ENCODE measurements around the gene FASTK.

The FASTK gene

DNA sequence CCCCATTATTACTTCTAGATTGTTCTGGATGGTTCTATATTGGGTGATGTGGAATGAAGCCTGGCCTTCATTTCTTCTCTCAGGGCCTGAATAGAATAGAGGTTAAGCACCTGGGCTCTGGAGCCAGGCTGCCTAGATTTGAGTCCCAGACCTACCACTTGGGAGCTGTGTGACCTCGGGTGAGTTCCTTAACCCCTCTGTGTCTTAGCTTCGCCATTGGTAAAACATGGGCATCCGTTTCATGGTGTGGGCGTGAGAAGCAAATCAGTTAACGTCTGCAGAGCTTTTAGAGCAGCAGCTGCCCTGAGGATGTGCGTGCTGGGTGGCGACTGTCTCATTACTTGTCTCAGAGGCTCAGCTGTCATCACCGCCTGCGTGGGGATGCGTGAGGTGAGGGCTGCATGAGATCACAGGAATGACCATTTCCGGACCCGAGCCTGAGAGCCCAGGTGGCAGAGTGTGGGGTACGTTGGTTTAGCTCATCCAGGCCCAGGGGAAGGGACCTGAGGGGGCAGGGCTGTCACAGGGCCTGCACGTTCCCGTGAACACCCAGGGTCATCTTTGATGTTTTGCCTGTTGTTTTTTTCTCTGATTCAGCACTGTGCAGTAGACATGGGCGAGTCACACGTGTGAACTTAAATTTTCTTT, 15.3 kb upstream of the FASTK start:
- DNase-seq (ENCODE audit: low spot score), result no peak

DNA sequence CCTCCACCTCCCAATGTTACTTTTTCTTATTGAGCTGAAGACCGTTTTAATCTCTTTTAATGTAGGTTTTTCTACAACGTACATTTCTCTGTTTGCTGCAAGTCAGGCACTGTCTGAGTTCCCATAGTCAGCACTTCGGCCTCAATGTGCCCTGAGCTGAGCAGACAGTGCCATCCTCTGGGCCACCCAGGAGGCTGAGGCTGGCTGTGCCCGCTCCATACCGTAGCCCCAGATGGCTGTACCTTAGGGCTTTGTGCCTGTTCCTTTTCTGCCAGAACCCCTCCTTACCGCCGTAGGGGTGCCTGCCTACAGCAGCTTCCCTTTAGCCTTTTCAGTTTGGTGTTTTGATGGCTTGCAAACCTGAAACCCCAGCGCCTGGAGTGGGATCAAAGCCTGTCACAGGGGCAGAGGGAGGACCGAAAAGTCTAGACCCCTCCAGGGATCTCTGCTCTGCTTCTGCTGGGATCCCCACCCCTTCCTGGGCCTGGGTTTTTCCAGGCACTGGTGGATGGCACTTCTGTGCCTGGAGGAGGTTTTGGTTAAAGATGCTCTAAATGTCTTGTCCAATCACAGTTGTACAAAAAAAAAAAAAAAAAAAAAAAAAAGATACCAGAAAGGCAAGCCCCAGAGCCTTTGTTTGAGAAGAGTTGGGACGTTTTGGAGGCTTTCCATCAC, 14.7 kb upstream of the FASTK start:
- no peak for DNase-seq (ENCODE audit: low spot score)

DNA sequence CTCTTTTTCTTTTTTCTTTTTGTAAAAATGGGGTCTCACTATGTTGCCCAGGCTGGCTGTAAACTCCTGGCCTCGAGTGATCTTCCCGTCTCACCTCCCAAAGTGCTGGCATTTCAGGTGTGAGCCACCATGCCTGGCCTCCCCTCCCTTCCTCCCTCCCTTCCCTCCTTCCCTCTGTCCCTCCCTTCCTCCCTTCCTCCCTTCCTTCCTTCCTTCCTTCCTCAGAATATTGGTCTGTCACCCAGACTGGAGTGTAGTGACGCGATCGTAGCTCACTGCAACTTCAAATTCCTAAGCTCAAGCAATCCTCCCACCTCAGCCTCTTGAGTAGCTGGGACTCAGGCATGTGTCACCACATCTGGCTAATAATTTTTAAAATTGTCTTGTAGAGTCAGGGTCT, 14.1 kb upstream of the FASTK start:
- DNase-seq (ENCODE audit: low spot score), result no peak

DNA sequence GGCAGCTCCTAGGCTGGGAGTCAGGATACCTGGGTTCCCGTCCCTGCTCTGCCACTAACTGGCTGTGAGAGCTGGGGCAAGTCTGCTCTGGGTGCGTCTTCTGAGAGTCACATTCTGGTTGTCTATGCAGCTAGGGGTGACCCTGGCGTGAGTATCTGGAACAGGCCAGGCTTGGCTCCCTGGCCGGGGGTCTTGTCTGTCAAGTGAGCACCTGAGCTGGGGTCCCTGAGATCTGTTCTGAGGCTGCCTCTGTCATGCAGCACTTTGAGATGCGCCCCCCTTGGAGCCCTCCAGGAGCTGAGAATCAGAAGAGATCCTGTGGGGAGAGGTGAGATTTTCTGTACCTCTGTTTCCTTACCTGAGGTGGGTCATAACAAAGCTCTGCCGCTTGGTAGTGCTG, 13.1 kb upstream of the FASTK start:
- no peak for DNase-seq (ENCODE audit: low spot score)

DNA sequence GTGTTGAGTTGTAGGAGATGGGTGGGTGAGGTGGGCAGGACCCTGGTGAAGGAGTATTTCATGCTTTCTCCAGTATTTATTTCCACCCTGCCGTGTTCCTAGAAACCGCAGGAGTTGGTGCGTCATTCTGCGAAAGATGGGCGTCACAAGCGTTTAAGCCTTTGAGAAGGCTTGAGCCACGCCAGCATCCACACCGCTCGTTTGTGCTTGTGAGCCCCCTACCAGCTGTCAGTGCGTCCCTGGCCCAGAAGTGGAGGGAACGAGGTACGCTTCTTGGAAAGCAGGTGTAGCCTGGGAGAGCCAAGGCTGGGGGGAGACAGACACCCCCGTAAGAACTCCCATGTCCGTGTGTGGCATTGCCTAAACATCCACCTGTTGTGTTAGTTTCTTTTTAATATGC, 11.4 kb upstream of the FASTK start:
- DNase-seq (ENCODE audit: low spot score), result no peak

DNA sequence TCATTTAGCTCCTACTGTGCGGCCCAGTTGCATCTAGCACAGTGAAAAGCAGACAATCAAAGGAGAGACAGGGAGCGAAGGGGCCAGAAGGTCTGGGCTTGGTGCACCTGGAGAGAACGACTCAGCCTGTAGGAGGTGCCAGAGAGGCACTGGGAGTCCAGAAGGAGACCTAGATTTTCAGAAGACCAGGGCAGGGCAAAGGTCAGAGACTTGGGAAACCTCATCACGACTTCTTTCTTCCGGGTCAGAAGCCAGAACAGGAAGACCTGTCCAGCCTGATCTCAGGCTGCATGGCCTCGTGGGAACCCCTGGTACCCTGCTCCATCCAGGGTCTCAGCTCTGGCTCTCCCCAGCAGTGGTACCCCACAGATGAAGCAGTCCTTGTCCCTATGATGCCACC, 10.8 kb upstream of the FASTK start:
- peak; percentile 70 for DNase-seq (ENCODE audit: low spot score)

DNA sequence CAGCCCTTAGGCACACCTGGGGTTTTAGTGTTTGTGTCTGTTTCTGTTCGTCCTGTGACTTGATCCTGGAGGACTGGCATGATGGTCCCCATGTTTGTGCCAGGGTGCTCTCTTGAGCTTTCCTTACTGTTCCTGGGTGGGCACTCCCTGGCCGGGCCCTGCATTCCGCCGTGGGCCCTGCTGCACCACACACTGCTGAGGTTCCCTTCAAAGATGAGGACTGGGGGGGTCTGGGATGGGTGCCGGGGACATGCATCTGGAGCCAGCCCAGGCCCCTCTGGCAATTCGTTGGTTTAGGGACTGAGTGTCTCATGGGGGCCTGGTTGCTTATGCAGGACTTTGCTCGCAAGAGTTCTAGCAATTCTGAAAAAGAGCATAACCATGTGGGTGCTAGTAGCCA, 10.4 kb upstream of the FASTK start:
- DNase-seq (ENCODE audit: low spot score), result no peak

DNA sequence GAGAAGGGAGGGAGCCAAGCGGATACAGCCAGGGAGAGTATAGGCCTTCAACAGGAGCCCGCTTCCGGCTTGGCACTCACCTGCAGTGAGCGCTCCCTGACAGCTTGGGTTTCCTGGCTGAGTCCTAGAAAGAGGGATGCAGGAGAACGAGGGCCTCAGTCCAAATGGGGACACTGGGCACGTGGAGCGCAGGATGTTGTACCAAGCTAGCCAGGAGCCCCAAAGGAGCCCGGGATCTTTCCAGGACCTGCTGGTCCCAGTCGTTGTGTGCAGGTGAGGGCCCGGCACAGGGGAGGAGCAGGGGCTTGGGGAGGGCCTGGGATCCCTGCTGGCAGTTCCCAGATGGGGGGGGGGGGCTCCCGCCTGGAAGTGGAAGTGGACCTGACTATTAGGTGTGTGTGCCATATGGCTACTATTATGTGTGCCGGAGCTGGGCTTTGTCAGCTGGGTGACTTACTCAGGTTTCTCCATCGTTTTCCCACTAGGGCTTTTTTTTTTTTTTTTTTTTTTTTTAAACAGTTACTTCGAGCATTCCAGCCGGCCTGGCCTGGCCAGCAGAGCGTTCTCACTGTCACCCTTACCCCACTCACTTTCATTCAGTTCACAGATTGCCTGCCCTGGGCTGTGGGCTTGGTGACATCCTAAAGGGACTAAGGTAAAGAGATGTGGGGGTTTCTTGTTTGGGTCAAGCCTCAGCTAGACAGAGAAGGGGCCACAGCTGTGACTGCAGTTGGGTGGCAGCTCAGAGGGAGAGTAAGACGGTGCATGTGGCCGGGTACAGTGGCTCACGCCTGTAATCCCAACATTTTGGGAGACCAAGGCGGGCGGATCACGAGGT, 9.5 kb upstream of the FASTK start:
- no peak for DNase-seq (ENCODE audit: low spot score)

DNA sequence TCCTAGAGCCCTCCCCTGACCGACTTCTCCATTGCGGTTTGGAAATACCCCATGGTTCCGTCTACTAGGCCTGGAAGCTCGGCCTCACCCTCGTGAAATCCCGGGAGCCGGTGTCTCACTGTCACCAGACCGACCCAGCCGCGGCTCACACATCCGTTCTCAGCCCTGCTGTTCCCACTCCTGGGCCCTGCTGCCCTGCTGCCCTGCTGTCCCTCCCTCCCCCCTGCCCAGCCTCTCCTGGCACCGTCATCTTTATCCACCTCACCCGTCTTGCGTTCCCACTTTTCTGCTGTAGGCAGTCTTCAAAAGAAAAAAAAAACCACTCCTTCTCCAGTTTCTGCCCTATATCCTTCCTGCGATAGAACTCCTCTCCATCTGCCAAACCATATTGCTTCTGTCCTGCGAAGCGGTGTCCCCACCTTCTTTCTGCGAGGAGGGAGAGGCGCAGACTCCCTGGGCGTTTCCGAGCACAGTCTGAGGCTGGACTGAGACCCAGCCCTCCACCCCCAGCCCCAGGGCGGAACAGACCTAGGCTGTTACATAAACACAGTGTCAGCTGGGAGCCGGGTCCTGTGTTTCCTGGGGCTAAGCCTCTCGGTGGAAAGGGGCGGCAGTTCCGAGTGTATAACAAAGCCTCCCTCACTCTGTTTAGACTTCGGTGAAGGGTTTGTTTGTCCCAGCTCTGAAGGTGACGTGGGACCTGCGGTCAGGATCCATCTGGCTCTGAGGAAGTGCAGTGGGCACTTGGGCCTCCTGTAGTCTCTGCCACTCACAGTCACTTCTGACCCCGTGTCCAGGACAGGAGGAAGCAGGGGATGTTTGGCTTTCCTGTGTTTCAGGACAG, 8.5 kb upstream of the FASTK start:
- no peak for DNase-seq (ENCODE audit: low spot score)

DNA sequence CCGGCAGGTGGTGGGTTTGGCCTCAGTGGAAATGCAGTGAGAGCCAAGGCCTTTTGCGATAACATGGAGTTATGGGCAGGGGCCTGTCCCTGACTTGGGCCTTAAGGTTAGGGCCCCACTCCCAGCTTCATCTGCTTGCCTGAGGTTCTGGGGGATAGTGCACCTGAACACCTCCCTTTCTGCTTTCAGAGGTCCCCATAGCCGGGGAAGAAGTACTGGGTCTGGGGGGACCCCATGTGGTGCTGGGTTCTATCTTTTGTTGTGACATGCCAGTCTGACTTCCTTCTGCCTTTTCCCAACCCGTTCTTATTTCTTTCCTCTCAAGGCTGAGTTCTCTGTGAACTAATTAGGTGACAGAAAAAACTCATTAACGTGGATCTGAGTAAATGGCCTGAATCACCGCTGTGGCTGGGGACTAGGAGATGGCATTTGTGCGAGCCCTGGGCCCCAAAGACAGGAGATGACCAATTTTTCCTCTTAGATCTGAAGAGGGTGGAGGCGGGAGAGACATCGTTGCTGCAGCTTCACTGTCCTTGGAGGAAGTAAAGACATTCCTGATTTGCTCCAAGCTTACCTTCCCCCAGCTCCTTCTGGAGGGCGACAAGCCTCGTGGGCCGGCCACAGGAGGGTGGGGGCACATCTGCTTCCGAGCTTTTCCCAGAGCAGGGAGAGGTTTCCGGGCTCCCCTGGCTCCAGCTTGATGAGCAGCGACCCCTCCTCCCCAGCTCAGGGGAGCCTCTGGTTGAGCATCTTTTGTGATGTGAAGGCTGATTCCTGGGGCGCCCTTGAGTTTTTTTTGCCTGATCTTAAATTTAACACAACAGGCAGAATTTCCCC, 7.6 kb upstream of the FASTK start:
- no peak for DNase-seq (ENCODE audit: low spot score)

DNA sequence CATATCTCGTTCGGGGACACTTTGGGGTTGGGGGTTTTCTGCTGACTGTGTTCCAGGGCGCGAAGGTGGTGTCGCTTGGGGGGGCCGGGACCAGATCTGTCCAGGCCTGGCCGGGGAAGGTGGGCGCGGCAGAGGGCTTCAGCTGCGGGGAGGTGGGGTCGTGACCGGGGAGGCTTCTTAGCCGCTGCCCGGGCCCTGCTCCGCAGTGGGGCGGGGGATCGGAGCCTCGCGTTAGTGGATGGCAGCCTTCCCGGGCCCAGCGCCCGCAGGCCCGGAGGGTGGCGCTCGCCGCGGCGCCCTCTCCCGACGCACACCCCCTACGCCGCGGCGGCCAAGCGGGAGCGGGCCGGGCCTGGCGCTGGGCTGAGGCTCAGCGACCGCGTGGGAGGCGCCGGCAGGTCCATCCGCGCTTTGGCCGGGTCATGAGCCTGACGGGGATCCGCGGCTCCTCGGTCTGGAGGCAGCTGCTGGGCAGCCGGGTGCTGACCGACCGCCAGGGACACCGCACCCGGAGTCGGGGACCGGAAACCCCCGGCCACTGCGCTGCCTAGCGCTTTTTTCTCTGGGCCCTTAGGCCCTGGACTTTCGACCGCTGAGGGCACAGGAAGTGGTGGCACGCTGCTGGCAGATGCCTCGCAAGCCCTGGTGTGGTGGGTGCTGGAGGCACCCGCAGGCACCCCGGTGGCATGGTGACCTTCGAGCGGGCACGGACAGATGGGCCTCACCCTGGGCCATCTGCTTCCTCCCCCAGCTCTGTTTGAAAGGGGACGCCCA, 6.8 kb upstream of the FASTK start:
- peak; percentile 69 for DNase-seq (ENCODE audit: low spot score)

DNA sequence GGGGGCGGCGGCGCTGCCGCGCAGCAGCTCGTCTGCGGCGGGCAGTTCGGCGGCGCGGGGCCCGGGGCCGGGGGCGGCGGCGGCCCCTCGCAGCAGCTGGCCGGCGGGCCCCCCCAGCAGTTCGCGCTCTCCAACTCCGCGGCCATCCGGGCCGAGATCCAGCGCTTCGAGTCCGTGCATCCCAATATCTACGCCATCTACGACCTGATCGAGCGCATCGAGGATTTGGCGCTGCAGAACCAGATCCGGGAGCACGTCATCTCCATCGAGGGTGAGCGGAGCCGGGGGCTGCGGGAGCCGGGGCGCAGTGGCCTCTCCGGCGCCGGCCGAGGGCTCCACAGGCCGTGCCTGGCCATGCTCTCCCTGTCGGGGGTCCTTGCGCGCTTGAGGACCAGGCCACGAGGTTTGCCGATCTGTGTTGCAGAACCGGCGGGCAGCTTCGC, 6.2 kb upstream of the FASTK start:
- no peak for DNase-seq (ENCODE audit: low spot score)

DNA sequence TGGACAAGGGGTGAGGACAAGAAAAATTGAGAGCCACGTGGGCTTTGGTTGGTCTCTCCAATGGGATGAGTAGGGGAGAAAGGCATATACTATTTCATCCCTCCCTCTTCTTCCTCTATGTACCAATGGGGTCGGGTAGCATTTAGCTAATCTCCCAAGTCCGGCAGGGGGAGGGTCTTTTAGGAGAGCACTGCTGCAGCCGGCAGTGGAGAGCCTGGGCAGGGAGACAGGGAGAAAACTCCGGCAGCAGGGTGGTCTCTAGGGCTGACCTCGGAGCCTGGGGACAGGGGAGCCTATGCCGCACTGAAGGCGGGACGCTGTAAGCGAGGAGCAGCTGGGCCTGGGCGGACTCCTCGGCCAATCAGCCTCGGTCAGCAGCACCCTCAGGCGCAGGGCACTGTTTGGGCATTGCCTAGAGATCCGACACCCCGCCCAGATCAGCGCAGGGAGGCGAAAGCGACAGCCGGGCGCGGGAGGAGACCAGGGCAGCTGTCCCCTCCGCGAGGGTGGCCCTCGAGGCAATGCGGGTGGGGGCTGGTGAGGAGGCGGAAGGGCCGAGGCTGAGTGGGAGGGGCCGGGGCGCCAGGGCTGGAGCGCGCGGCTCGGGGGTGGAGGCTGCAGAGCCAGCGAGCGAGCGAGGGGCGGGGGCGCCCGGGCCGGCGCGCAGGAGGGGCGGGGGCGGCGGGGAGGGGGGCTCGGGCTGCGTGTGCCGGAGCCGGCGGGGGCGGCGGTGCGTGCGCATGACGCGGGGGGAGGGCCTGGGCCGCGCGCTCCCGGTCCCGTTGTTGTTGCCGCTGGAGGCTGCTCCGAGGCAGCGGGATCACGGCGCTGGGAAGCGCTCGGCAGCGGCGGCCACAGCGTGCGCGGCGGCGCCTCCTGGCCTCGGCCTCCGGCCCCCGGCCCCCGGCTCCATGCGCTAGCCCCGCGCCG, 5.3 kb upstream of the FASTK start, which contains the start of gene AGAP3:
Gene AGAP3 (plus strand): TSS at position 785 of the 930 bp plus-strand sequence. CDS start 267 bp downstream, outside the sequence.
- peak; percentile 96 for DNase-seq (ENCODE audit: low spot score)

DNA sequence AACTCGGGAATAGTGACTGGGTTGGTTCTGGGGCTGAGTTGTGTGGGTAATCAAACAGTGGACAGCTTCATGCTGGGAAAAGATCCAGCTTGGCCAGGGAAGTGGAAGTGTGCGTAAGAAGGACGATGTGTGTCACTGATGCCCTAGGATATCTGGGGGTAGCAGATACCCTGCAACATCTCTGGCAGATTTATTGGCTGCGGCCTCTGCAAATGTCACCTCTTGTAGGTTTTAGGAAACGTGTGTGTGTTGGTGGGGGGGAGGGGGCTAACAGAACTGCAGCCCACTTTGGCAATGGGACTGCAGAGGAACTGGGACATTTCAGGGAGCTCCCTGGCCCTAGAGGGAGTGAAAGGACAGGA, 4.7 kb upstream of the FASTK start:
- no peak for DNase-seq (ENCODE audit: low spot score)

DNA sequence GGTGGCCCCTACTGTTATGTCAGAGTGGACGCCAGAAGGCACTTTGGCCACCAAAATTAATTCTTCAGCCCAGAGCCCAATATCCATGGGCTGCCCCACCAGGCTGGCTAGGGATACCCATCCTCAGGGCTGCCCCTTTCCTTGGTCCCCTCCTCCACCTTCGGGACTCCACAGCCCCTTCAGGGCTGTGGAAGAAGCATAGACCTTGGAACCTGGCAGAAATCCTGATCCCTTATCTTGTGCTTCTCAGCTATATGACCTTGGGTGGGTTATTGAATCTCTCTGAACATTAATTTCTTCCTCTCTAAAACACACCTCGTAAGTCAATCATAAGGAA, 3.2 kb upstream of the FASTK start:
- DNase-seq (ENCODE audit: low spot score), result no peak

DNA sequence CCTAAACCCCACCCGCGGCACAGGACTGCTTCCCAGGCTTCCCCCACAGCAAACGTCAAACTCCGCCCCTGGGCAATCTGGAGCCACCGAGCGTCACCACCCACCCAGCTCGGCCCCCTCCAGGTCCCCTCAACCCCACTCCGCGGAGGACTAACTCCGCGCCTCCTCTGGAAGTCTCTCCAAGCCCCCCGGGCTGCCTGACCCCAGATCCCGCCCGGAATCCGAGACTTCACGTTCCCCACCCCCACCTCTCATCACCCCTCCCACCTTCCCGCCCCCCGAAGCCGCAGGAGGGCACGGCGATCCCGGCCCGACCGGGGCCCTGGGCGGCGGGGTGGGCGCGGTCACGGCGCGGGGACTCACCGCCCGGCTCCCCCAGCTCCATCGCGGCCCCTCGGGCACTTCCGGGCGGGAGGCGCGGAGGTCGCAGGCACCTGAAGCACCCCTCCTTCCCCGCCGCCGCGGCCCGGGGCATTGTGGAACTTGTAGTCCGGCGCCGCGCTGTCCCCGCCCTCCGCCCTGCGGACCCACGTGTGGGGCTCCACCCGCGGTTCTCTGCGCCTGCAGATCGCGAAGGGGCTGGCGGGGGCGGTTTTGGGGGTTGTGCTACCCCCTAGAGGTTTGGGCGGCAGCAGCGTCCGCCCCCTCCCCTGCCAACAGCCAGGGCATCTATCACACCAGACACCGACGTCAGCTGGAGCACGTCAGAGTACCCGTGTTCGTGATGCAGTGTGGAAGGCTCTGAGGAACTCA, 2.6 kb upstream of the FASTK start, which contains the start of gene TMUB1:
Gene TMUB1 (minus strand): TSS at position 423 of the 753 bp plus-strand sequence. CDS start 930 bp downstream, outside the sequence.
- peak; percentile 85 for DNase-seq (ENCODE audit: low spot score)

DNA sequence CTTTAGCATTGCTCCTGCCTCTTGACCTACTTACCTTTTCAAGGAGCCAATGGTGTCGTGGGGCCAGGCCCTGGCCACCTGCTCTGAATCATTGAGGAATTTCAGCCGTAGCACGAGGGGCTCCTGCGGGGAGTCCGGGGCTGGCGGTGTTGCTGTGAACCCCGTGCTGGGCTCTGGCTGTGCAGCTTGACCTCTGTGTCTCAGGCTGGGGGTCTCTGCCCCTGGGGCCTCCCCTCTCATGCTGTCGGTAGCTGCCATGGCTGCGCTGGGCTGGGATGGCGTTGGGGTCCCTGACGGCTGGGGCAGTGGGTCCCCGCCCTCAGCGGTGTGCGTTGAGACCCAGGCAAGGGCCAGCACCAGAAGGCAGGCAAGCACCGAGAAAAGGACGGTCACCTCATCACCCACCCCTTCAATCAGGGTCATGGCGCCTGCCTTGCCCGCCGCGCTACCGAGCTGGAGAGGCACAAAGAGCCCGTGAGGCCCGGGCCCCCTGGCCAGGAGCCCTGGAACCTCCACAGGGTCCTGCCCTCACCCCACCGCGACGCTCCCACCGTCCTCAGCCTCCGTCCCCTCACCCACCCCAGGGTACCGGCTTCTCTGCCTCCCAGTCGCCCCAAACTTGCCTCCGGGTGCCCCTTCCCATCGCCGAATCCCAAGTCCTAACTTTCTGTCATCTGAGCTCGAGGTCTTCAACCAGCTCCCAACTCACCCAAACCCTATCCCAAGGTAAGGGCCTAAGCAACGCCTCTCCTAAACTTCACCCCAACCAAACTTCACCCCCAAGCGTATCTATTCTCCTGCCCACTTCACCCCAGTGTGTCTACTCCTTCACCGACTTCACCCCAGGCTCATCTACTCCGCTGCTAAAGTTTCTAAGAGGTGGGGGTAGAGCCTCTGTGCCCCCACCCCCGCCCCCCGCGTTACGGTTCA, 1.8 kb upstream of the FASTK start:
- no peak for DNase-seq (ENCODE audit: low spot score)
